HepG2 (cell line): ENCODE results near the gene HEXIM1. TPM values are rescaled to one million over a fixed set of nuclear protein-coding genes. Genes with fewer than 3 reads are reported as not detected.

Source experiments
- ATAC-seq: fragments of 200-7000 bp; cut with Tn5 transposase; 3 replicates; pipeline ENCODE4 v1.9.1; 2020; ENCODE audit warnings: mild to moderate bottlenecking, moderate library complexity
- BruUV-seq: library from RNA; stranded (reverse); fragments of 400-500 nt; replicated peaks from 2 replicates; lab custom pipeline; 2021; lab: Mats Ljungman, UMichigan
- CTCF ChIA-PET: fragments of 300-600 bp; formaldehyde crosslinking; extraction: SDS; loops from one replicate; lab custom pipeline; 2021; ENCODE audit warnings: low total read pairs, inconsistent platforms, low intra/inter-chr PET ratio; lab: Yijun Ruan, JAX
- POLR2A ChIA-PET: fragments of 350-600 bp; sonication (Branson Sonifier 250); formaldehyde crosslinking; loops from one replicate; lab custom pipeline; 2020; ENCODE audit warnings: antibody characterized with exemption, inconsistent platforms; lab: Yijun Ruan, JAX
- DNase-seq: peaks from one replicate; pipeline ENCODE4 v3.0.0-alpha.2; 2015; ENCODE audit warnings: low spot score
- FAIRE-seq: peaks from 3 replicates; lab custom pipeline; 2011; peaks lifted over from hg19 to GRCh38; lab: Jason Lieb, UNC
- H2AFZ ChIP-seq: one replicate; pipeline ENCODE4 v1.6.1; 2011; ENCODE audit warnings: low read length, inconsistent platforms
- H3K27ac ChIP-seq: fragments of 300-600 bp; 3 replicates; pipeline ENCODE4 v1.8.0; 2011; ENCODE audit warnings: mixed run types, mild to moderate bottlenecking, mixed read lengths, low read length, inconsistent platforms; ENCODE audit not compliant: insufficient read depth; ENCODE audit errors: extremely low read length
- H3K27me3 ChIP-seq, 2 experiments: fragments of 200-600 bp in 1 of 2; 2 replicates in 1 of 2; 3 replicates in 1 of 2; pipeline versions ENCODE4 v1.6.0 to v1.8.0; 2011; ENCODE audit warnings: low read length in 2 of 2, mild to moderate bottlenecking in 2 of 2, moderate library complexity in 2 of 2, inconsistent platforms in 1 of 2; ENCODE audit not compliant: insufficient read depth in 2 of 2, control insufficient read depth in 1 of 2
- H3K36me3 ChIP-seq, 2 experiments: fragments of 200-600 bp in 1 of 2; replicated peaks in 1 of 2; 2 replicates in 1 of 2; 3 replicates in 1 of 2; pipeline versions ENCODE4 v1.5.1 to v1.8.0; 2011; ENCODE audit warnings: low read length in 2 of 2, inconsistent platforms in 1 of 2; ENCODE audit not compliant: insufficient read depth in 2 of 2, control insufficient read depth in 1 of 2
- H3K4me1 ChIP-seq: 2 replicates; pipeline ENCODE4 v1.5.1; 2012; ENCODE audit warnings: low read length, inconsistent platforms; ENCODE audit not compliant: insufficient read depth
- H3K4me2 ChIP-seq: 2 replicates; pipeline ENCODE4 v1.6.0; 2011; ENCODE audit warnings: low read depth, low read length, inconsistent platforms
- H3K4me3 ChIP-seq, 3 experiments: fragments of 200-600 bp in 1 of 3; sonication (generic), shearing (Covaris generic) in 1 of 3; replicated peaks in 1 of 3; 2 replicates each; pipeline ENCODE4 v1.5.1; 2011 to 2016; ENCODE audit warnings: low read length in 3 of 3, inconsistent platforms in 2 of 3, low read depth in 2 of 3, mild to moderate bottlenecking in 2 of 3, control low read depth in 1 of 3, mixed read lengths in 1 of 3; ENCODE audit not compliant: insufficient read depth in 1 of 3
- H3K79me2 ChIP-seq: one replicate; pipeline ENCODE4 v1.6.1; 2011; ENCODE audit warnings: low read length, inconsistent platforms; ENCODE audit not compliant: insufficient read depth
- H3K9ac ChIP-seq: 2 replicates; pipeline ENCODE4 v1.6.0; 2011; ENCODE audit warnings: mild to moderate bottlenecking, low read depth, low read length, inconsistent platforms; ENCODE audit not compliant: insufficient read depth
- H3K9me3 ChIP-seq: 2 replicates; pipeline ENCODE4 v1.5.1; 2012; ENCODE audit warnings: mild to moderate bottlenecking, low read length
- H4K20me1 ChIP-seq: 2 replicates; pipeline ENCODE4 v1.6.0; 2011; ENCODE audit warnings: inconsistent platforms, mild to moderate bottlenecking, low read length, moderate library complexity; ENCODE audit not compliant: insufficient read depth
- GATAD1 ChIP-seq: IDR thresholded peaks from 2 replicates; pipeline ENCODE4 v1.6.1; 2016; ENCODE audit warnings: missing genetic modification reagents, missing compliant biosample characterization
- GLI4 ChIP-seq: sonication (generic); formaldehyde crosslinking; IDR thresholded peaks from 2 replicates; pipeline ENCODE4 v1.5.1; 2020; ENCODE audit warnings: missing genetic modification reagents, mild to moderate bottlenecking, moderate library complexity, borderline replicate concordance
- GTF2F1 ChIP-seq: fragments of 150-350 bp; IDR thresholded peaks from 2 replicates; pipeline ENCODE4 v1.6.1; 2014; ENCODE audit warnings: low read length
- HOXA5 ChIP-seq: sonication (generic); formaldehyde crosslinking; IDR thresholded peaks from 2 replicates; pipeline ENCODE4 v1.4.0; 2020; ENCODE audit warnings: missing genetic modification reagents
- JUN ChIP-seq: sonication (generic); formaldehyde crosslinking; IDR thresholded peaks from 2 replicates; pipeline ENCODE4 v1.4.0; 2020; ENCODE audit warnings: mild to moderate bottlenecking, missing genetic modification reagents
- KLF13 ChIP-seq: sonication (generic); formaldehyde crosslinking; IDR thresholded peaks from 2 replicates; pipeline ENCODE4 v1.4.0; 2020; ENCODE audit warnings: mild to moderate bottlenecking, missing genetic modification reagents
- PAX8 ChIP-seq: sonication (generic); formaldehyde crosslinking; IDR thresholded peaks from 2 replicates; pipeline ENCODE4 v1.8.0; 2022; ENCODE audit warnings: mild to moderate bottlenecking, missing genetic modification reagents, borderline replicate concordance
- PHF21A ChIP-seq: sonication (generic); formaldehyde crosslinking; IDR thresholded peaks from 2 replicates; pipeline ENCODE4 v1.5.0; 2020; ENCODE audit warnings: mild to moderate bottlenecking, missing genetic modification reagents
- RNF2 ChIP-seq: fragments of 450-650 bp; conservative IDR thresholded peaks from 2 replicates; pipeline ENCODE4 v1.6.1; 2016; ENCODE audit warnings: low read depth
- ZNF10 ChIP-seq: sonication (generic); formaldehyde crosslinking; IDR thresholded peaks from 2 replicates; pipeline ENCODE4 v1.4.0; 2020; ENCODE audit warnings: mild to moderate bottlenecking, low read depth, missing genetic modification reagents, borderline replicate concordance
- ZNF749 ChIP-seq: sonication (generic); formaldehyde crosslinking; IDR thresholded peaks from 2 replicates; pipeline ENCODE4 v1.8.0; 2022; ENCODE audit warnings: mild to moderate bottlenecking, missing genetic modification reagents, moderate library complexity, borderline replicate concordance
- WGBS: methylation state at CpG from one replicate; pipeline ENCODE4 v1.1.6; 2017; ENCODE audit warnings: low lambda C conversion rate; 5-methylcytosine and 5-hydroxymethylcytosine counted together
- in situ Hi-C: cut with HindIII; loops from 2 replicates; pipeline ENCODE4 v1.10.0; 2017; ENCODE audit warnings: low pct_unique_long_range_greater_than_20kb; ENCODE audit not compliant: extremely low pct_ligation_motif_present
- intact Hi-C: fragments of 100-400 bp; cut with micrococcal nuclease; formaldehyde crosslinking; loops from one replicate; pipeline ENCODE4 v1.10.0; 2022; ENCODE audit not compliant: unreplicated experiment
- polyA plus RNA-seq, 8 experiments: library from polyadenylated mRNA; depleted of rRNA in 3 of 8; stranded (reverse) in 7 of 8; unstranded in 1 of 8; fragments of >200 nt; fragmentation: Illumina TruSeq in 4 of 8; extraction: Trizol in 4 of 8; gene quantifications; 2 replicates each; pipeline versions ENCODE4 v1.2.1 to v1.2.3, GENCODE V29; 2011 to 2016; ENCODE audit warnings: low read depth in 4 of 8, missing spikeins in 1 of 8, mixed read lengths in 1 of 8; ENCODE audit not compliant: insufficient read depth in 1 of 8
- total RNA-seq, 5 experiments: library from RNA; depleted of rRNA; stranded (reverse); fragments of >200 nt; fragmentation: Illumina TruSeq; extraction: Trizol; gene quantifications; 2 replicates each; pipeline ENCODE4 v1.2.3, GENCODE V29; 2016; ENCODE audit warnings: low read depth in 1 of 5
- TF ChIP-seq, protein P1 (sequence below): sonication (generic); IDR thresholded peaks from 2 replicates; pipeline ENCODE4 v1.6.1; 2016; ENCODE audit warnings: low read depth, borderline replicate concordance
- TF ChIP-seq, protein P2 (sequence below): sonication (generic); formaldehyde crosslinking; IDR thresholded peaks from 2 replicates; pipeline ENCODE4 v1.5.1; 2020; ENCODE audit warnings: mild to moderate bottlenecking, missing genetic modification reagents, moderate library complexity

The HEXIM1 gene
- total and polyA plus RNA-seq, 2 of the 13 experiments (the other 11 are each of a cell fraction or from before 2014, with no cell fraction given) = 10.5 to 16.6 TPM

DNA sequence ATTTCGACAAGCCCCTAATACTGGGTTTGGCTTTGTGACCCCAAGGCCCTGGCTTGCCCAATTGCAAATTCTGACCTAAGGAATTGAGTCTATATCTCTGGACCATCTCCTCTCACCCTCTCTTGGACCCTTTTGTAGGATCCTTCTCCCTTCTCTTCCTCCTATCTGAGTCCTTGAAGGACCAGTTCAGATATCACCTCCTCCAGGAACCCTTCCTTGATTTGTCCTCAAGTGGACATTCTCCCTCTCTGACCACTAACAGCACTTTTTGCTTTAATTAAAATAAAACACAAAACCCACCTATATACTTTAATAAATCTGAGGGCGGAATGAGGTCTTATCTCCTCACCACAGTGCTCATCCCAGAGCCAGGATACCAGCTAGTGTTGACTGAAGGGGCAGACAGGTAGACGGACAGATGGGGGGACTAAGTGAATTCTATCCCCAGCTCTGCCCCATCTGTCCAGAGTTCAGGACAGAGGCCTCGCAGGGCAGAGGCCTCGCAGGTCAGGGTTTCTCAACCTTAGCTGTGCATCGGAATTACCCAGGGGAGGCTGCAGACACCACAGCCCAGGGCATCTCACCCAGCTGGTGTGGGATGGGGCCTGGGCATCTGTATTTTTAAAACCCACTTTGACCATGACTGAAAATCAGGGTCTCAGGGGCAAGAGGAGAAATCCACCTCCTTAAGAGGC, 25.1 kb upstream of the HEXIM1 start (continued):
- TF ChIP-seq, protein P1, sequence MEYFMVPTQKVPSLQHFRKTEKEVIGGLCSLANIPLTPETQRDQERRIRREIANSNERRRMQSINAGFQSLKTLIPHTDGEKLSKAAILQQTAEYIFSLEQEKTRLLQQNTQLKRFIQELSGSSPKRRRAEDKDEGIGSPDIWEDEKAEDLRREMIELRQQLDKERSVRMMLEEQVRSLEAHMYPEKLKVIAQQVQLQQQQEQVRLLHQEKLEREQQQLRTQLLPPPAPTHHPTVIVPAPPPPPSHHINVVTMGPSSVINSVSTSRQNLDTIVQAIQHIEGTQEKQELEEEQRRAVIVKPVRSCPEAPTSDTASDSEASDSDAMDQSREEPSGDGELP = peak; percentile 23; the same call in 1 of the 2 replicates

DNA sequence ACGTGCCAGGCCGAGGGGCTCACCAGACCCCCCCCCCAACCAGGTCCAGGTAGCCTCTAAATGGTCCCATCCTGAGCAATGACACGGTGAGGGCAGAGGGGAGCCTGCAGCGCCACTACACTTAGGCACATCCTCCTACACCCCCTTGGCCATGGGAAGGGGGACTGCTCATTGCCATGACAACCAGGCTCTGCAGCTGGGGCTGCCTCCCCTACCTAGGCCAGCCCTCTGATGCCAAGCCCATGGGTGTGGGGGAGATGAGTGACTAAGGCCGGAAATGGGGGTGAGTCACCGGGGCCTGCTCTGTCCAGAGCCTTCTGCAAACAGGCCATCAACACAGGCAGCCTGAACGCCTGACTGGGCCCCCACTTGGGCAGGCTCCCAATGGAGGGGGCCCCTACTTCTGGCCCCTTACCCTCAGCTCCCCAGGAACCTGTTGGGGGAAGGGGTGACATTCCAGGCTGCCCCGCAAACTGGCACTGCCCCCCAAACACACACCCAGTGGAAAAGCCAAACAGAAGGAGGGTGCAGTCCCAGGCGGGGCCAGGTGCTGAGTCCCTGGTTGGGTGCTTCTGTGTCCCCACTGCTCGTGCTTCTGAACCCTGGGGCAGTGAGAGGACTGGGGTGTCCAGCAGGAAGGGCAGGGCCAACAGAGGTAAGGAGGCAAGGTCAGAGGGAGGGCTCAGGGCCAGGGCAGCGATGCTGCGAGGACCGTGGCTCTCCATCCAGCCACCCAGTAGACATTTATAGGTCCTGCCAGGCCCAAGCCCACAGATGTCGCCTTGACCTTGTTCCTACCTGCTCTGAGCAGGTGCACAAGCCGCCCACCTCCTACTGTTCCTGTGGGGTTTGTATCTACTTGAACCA, 24.1 kb upstream of the HEXIM1 start:
- Histone ChIP-seq H3K4me1 (peaks cover 67% of the 10 kb centered on the region), H3K4me2 (peak overlapping the region; percentile 78), H3K9me3 (no peaks in the 10 kb centered on the region), H3K79me2 (no peaks in the 10 kb centered on the region), H3K27ac (peak overlapping the region; percentile 63), H3K27me3 (no peaks in the 10 kb centered on the region), H3K36me3 (peaks cover 0 to 4% of the 10 kb centered on the region in 2 experiments; a peak in 1 of 5 replicates), H3K9ac (peak overlapping the region; percentile 56), H2AFZ (no peak overlapping the region), H4K20me1 (no peaks in the 10 kb centered on the region), H3K4me3 (peak overlapping the region; percentile 19 to 60 (median 29); a peak in 2 of 6 replicates)
- ChIA-PET CTCF (interaction anchor here (2.0 kb wide), 1 partner anchor 11 kb away, joined by 8 read pairs; the partner anchor contains the start of gene ACBD4), POLR2A (interaction anchor here (0.7 to 5.1 kb wide), 10 partner anchors 9 to 78 kb away, joined by 3 to 27 read pairs (median 5); partner anchors contain the start of genes ACBD4, HEXIM1, HEXIM2 and NMT1)
- ATAC-seq (peak; percentile 79), FAIRE-seq (peak; percentile 56), DNase-seq (peak; percentile 86)
- WGBS = 30% methylated on average over 8 of the region's 15 CpGs
- intact Hi-C loops (no loop called here), in situ Hi-C loops (no loop called here)
- BruUV-seq = no TSS peak
- TF ChIP-seq, protein P2, sequence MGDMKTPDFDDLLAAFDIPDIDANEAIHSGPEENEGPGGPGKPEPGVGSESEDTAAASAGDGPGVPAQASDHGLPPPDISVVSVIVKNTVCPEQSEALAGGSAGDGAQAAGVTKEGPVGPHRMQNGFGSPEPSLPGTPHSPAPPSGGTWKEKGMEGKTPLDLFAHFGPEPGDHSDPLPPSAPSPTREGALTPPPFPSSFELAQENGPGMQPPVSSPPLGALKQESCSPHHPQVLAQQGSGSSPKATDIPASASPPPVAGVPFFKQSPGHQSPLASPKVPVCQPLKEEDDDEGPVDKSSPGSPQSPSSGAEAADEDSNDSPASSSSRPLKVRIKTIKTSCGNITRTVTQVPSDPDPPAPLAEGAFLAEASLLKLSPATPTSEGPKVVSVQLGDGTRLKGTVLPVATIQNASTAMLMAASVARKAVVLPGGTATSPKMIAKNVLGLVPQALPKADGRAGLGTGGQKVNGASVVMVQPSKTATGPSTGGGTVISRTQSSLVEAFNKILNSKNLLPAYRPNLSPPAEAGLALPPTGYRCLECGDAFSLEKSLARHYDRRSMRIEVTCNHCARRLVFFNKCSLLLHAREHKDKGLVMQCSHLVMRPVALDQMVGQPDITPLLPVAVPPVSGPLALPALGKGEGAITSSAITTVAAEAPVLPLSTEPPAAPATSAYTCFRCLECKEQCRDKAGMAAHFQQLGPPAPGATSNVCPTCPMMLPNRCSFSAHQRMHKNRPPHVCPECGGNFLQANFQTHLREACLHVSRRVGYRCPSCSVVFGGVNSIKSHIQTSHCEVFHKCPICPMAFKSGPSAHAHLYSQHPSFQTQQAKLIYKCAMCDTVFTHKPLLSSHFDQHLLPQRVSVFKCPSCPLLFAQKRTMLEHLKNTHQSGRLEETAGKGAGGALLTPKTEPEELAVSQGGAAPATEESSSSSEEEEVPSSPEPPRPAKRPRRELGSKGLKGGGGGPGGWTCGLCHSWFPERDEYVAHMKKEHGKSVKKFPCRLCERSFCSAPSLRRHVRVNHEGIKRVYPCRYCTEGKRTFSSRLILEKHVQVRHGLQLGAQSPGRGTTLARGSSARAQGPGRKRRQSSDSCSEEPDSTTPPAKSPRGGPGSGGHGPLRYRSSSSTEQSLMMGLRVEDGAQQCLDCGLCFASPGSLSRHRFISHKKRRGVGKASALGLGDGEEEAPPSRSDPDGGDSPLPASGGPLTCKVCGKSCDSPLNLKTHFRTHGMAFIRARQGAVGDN (CRISPR knock-in tag) = peak; percentile 97
- TF ChIP-seq ZNF10 (CRISPR knock-in tag) = no peak
- no peak for TF ChIP-seq KLF13
- TF ChIP-seq GLI4 = 0 out of 2 replicates have a peak, but pooled peaks have one; percentile 90
- TF ChIP-seq GTF2F1 = no peak
- no peak for TF ChIP-seq HOXA5 (CRISPR knock-in tag)
- no peak for TF ChIP-seq GATAD1 (CRISPR knock-in tag)
- TF ChIP-seq ZNF749 (CRISPR knock-in tag) = no peak
- peak; percentile 66 for TF ChIP-seq PHF21A (CRISPR knock-in tag)
- TF ChIP-seq PAX8 (CRISPR knock-in tag) = no peak
- 0 out of 2 replicates have a peak, but pooled peaks have one; percentile 21 for TF ChIP-seq RNF2
- peak; percentile 91 for TF ChIP-seq JUN (CRISPR knock-in tag)
